ENCODE measurements around the gene CCDC141. TPM values are rescaled to one million over a fixed set of nuclear protein-coding genes. Genes with fewer than 3 reads are reported as not detected.

Gene CCDC141
- polyA plus RNA-seq, 2 of the 4 experiments (the other 2 are of a cell fraction): not detected

GRCh38 chr2:178834086-178834485 lies 215.9 kb downstream of the CCDC141 start:
- Histone ChIP-seq H3K4me1 (no peaks in the 10 kb centered on the region), H3K27ac (no peak overlapping the region), H3K9me3 (no peaks in the 10 kb centered on the region), H3K4me2 (no peak overlapping the region), H3K4me3 (no peak overlapping the region)
- POLR2A ChIA-PET: no interaction called here
- 47% methylated on average over 9 of the region's 9 CpGs for WGBS (ENCODE audit: missing lambda C conversion rate)
- ATAC-seq (no peak; a peak in 1 of 6 replicates), DNase-seq (ENCODE audit: low read depth in 1 of 2, low spot score in 1 of 2) (no peak), FAIRE-seq (no peak)
- TF ChIP-seq KDM5A (IDR thresholded peaks at IDR 0.05) (no peak), HOXA7 (CRISPR knock-in tag; IDR thresholded peaks at IDR 0.05) (no peak), FOSL2 (IDR thresholded peaks at IDR 0.05) (no peak), FOSL2 (CRISPR knock-in tag; IDR thresholded peaks at IDR 0.05) (no peak), JUNB (IDR thresholded peaks at IDR 0.05) (no peak), CEBPB (IDR thresholded peaks at IDR 0.05) (no peak), SREBF2 (IDR thresholded peaks at IDR 0.05) (no peak), RARB (CRISPR knock-in tag; IDR thresholded peaks at IDR 0.05) (no peak), PHF8 (IDR thresholded peaks at IDR 0.05; ENCODE audit: borderline replicate concordance, low read depth) (no peak), FOSB (CRISPR knock-in tag; IDR thresholded peaks at IDR 0.05) (no peak), NR3C1 (IDR thresholded peaks at IDR 0.05) (no peak), CHD2 (IDR thresholded peaks at IDR 0.05; ENCODE audit: low read length, partially characterized antibody) (no peak), RCOR1 (IDR thresholded peaks at IDR 0.05; ENCODE audit: low read depth, low read length) (no peak), MAFK (IDR thresholded peaks at IDR 0.05; ENCODE audit: partially characterized antibody) (no peak), POLR2A (IDR thresholded peaks at IDR 0.05; ENCODE audit: low read length) (no peak), JUN (IDR thresholded peaks at IDR 0.05) (no peak), CBX8 (IDR thresholded peaks at IDR 0.05) (no peak)
- CTCF ChIA-PET: no interaction called here

GRCh38 chr2:178833382-178833781 lies 216.6 kb downstream of the CCDC141 start:
- ATAC-seq (no peak), DNase-seq (ENCODE audit: low read depth in 1 of 2, low spot score in 1 of 2) (no peak), FAIRE-seq (no peak)
- TF ChIP-seq SREBF2 (IDR thresholded peaks at IDR 0.05) (no peak), HMGXB4 (CRISPR knock-in tag; IDR thresholded peaks at IDR 0.05; ENCODE audit: borderline replicate concordance) (no peak), PHF8 (IDR thresholded peaks at IDR 0.05; ENCODE audit: borderline replicate concordance, low read depth) (no peak), ZFP36 (IDR thresholded peaks at IDR 0.05; ENCODE audit: borderline replicate concordance, partially characterized antibody) (no peak), MAX (IDR thresholded peaks at IDR 0.05) (no peak), SMC3 (IDR thresholded peaks at IDR 0.05) (no peak), KDM5A (IDR thresholded peaks at IDR 0.05) (no peak), TP53 (CRISPR knock-in tag; IDR thresholded peaks at IDR 0.05) (no peak), GATA3 (IDR thresholded peaks at IDR 0.05; ENCODE audit: borderline replicate concordance) (no peak), EHF (CRISPR knock-in tag; IDR thresholded peaks at IDR 0.05) (no peak), NR3C1 (IDR thresholded peaks at IDR 0.05) (no peak)
- H3K27ac ChIP-seq: no peak overlapping the region
- no peaks in the 10 kb centered on the region for H3K4me1 ChIP-seq
- POLR2A ChIA-PET: no interaction called here
- 43% methylated on average over 5 of the region's 5 CpGs for WGBS (ENCODE audit: missing lambda C conversion rate)
- no peak overlapping the region for H3K4me3 ChIP-seq
- CTCF ChIA-PET: no interaction called here
- no peaks in the 10 kb centered on the region for H3K9me3 ChIP-seq
- no peak overlapping the region for H3K4me2 ChIP-seq

GRCh38 chr2:178830451-178830850 lies 219.5 kb downstream of the CCDC141 start:
- H3K4me1 ChIP-seq: no peaks in the 10 kb centered on the region
- TF ChIP-seq ESRRA (IDR thresholded peaks at IDR 0.05; ENCODE audit: borderline replicate concordance, low read length): no peak
- no peak for TF ChIP-seq TFCP2L1 (CRISPR knock-in tag; IDR thresholded peaks at IDR 0.05)
- no peak for TF ChIP-seq NPAS2 (CRISPR knock-in tag; IDR thresholded peaks at IDR 0.05; ENCODE audit: borderline replicate concordance)
- no peak for TF ChIP-seq CBX8 (IDR thresholded peaks at IDR 0.05)
- no peak for TF ChIP-seq RAD21 (conservative IDR thresholded peaks at IDR 0.05 in 1 of 2, IDR thresholded peaks at IDR 0.05 in 1 of 2)
- no peak for TF ChIP-seq RARB (CRISPR knock-in tag; IDR thresholded peaks at IDR 0.05)
- TF ChIP-seq SMC3 (IDR thresholded peaks at IDR 0.05): no peak
- no peak for TF ChIP-seq CHD2 (IDR thresholded peaks at IDR 0.05; ENCODE audit: low read length, partially characterized antibody)
- TF ChIP-seq KDM1A (IDR thresholded peaks at IDR 0.05; ENCODE audit: low read depth): no peak
- no peak for TF ChIP-seq CHD4 (IDR thresholded peaks at IDR 0.05; ENCODE audit: borderline replicate concordance)
- no peak for TF ChIP-seq HMGXB4 (CRISPR knock-in tag; IDR thresholded peaks at IDR 0.05; ENCODE audit: borderline replicate concordance)
- no peak for TF ChIP-seq MYC (IDR thresholded peaks at IDR 0.05; ENCODE audit: borderline replicate concordance, low read length)
- no peak for TF ChIP-seq JUNB (IDR thresholded peaks at IDR 0.05)
- no peak for TF ChIP-seq RCOR1 (IDR thresholded peaks at IDR 0.05; ENCODE audit: low read depth, low read length)
- no peak for TF ChIP-seq USF2 (IDR thresholded peaks at IDR 0.05)
- H3K4me3 ChIP-seq: no peak overlapping the region
- ChIA-PET CTCF (no interaction called here), POLR2A (no interaction called here)
- ATAC-seq (no peak), FAIRE-seq (no peak), DNase-seq (ENCODE audit: low read depth in 1 of 2, low spot score in 1 of 2) (no peak)
- H3K9me3 ChIP-seq: no peaks in the 10 kb centered on the region
- 28% methylated on average over 2 of the region's 2 CpGs for WGBS (ENCODE audit: missing lambda C conversion rate)
- no peak overlapping the region for H3K27ac ChIP-seq
- H3K4me2 ChIP-seq: no peak overlapping the region

Data from A549 (cell line).